Uterus (tissue), 4 donors: ENCODE results near the gene RNF208. TPM values are rescaled to one million over a fixed set of nuclear protein-coding genes. Genes with fewer than 3 reads are reported as not detected.
"Not testable (repeated sequence)": the region's sequence is repeated elsewhere in the genome, so short reads cannot be mapped to it uniquely, and the experiment has no call there.

Source experiments
- DNase-seq, 2 donors: peaks; one replicate each; pipeline ENCODE4 v3.0.0-alpha.2; 2019 to 2020
- H3K27ac ChIP-seq, 2 donors: fragments of 200-600 bp; sonication (generic); 1 replicate in 1 of 2; 2 replicates in 1 of 2; pipeline ENCODE4 v1.5.1; 2016 to 2018
- H3K27me3 ChIP-seq, 2 donors: fragments of 200-600 bp; sonication (generic); one replicate each; pipeline ENCODE4 v1.5.1; 2018 to 2019; ENCODE audit warnings: control low read depth in 1 of 2
- H3K36me3 ChIP-seq, 2 donors: fragments of 200-600 bp; sonication (generic); one replicate each; pipeline ENCODE4 v1.5.1; 2019; ENCODE audit warnings: control low read depth in 1 of 2
- H3K4me1 ChIP-seq, 2 donors: fragments of 200-600 bp; sonication (generic); one replicate each; pipeline ENCODE4 v1.5.1; 2018 to 2019; ENCODE audit warnings: control low read depth in 1 of 2
- H3K4me3 ChIP-seq, 2 donors: fragments of 200-600 bp; sonication (generic); 1 replicate in 1 of 2; 2 replicates in 1 of 2; pipeline ENCODE4 v1.5.1; 2018 to 2019; ENCODE audit warnings: mild to moderate bottlenecking in 1 of 2
- H3K9me3 ChIP-seq, 2 donors: fragments of 200-600 bp; sonication (generic); one replicate each; pipeline ENCODE4 v1.5.1; 2019; ENCODE audit warnings: control low read depth in 1 of 2
- CTCF ChIP-seq, 4 experiments: fragments of 200-600 bp in 2 of 4; fragments of 450-650 bp in 2 of 4; sonication (generic) in 2 of 4; IDR thresholded peaks; one replicate each; pipeline ENCODE4 v1.5.1; 2016 to 2019; ENCODE audit warnings: antibody characterized with exemption in 4 of 4, mild to moderate bottlenecking in 2 of 4, moderate library complexity in 1 of 4
- POLR2A ChIP-seq, 2 donors: fragments of 450-650 bp; IDR thresholded peaks; one replicate each; pipeline ENCODE4 v1.6.1; 2016; ENCODE audit warnings: antibody characterized with exemption in 2 of 2, mild to moderate bottlenecking in 1 of 2, moderate library complexity in 1 of 2
- intact Hi-C: fragments of 100-400 bp; cut with DNase I; formaldehyde crosslinking; loops from one replicate; pipeline ENCODE4 v1.15.1; 2023; ENCODE audit warnings: low total_unique reads
- total RNA-seq, 4 donors: library from RNA; depleted of rRNA in 3 of 4; stranded (reverse); fragments of >200 nt in 3 of 4; gene quantifications; one replicate each; pipeline versions ENCODE4 v1.1.0 to v1.2.4, GENCODE V29; 2014 to 2023
- donor health status: DM: yes; HTN: yes; CAD: no.

RNF208 gene
- total RNA-seq, 4 donors from 2014 or later = 3.7 TPM; not detected in 3

- Histone ChIP-seq H3K27ac (peak overlapping the region; percentile 76 to 93), H3K4me3 (peak overlapping the region; percentile 56 to 70), H3K9me3 (no peaks in the 10 kb centered on the region), H3K4me1 (peaks cover 6 to 9% of the 10 kb centered on the region in 2 donors), H3K36me3 (no peaks in the 10 kb centered on the region), H3K27me3 (no peaks in the 10 kb centered on the region)
- intact Hi-C loops = no loop called here
- peak; percentile 75 to 83 for DNase-seq
- peak in 1 of 2 donors; percentile 30 for TF ChIP-seq POLR2A (IDR thresholded peaks at IDR 0.05)
- peak in 1 of 4 experiments; percentile 1 for TF ChIP-seq CTCF (IDR thresholded peaks at IDR 0.05)
Observed at GRCh38 chr9:137240318-137240840, 18.3 kb upstream of the RNF208 start.

DNA sequence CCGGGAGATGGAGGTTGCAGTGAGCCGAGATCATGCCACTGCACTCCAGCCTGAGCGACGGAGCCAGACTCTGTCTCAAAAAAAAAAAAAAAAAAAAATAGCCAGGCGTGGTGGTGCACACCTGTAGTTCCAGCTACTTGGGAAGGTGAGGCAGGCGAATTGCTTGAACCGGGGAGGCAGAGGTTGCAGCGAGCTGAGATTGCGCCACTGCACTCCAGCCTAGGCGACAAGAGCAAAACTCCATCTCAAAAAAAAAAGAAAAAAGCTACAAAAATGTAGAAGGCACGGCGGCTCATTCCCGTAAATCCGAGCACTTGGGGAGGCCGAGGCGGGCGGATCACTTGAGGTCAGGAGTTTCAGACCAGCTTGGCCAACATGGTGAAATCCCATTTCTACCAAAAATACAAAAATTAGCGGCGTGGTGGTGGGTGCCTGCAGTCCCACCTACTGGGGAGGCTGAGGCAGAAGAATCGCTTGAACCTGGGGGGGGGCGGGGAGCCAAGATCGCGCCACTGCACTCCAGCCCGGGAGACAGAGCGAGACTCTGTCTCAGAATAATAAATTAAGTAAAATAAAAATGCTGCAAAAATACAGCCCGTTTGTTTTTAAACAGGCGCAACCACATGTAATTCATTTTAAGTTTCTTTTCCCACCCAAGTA lies 17.6 kb upstream of the RNF208 start:
- H3K9me3 ChIP-seq, intact Hi-C loops, H3K4me1 ChIP-seq, H3K36me3 ChIP-seq, H3K27me3 ChIP-seq, DNase-seq: not testable (repeated sequence)
- peak overlapping the region; percentile 76 to 93 for H3K27ac ChIP-seq
- peak overlapping the region; percentile 56 to 70 for H3K4me3 ChIP-seq

DNA sequence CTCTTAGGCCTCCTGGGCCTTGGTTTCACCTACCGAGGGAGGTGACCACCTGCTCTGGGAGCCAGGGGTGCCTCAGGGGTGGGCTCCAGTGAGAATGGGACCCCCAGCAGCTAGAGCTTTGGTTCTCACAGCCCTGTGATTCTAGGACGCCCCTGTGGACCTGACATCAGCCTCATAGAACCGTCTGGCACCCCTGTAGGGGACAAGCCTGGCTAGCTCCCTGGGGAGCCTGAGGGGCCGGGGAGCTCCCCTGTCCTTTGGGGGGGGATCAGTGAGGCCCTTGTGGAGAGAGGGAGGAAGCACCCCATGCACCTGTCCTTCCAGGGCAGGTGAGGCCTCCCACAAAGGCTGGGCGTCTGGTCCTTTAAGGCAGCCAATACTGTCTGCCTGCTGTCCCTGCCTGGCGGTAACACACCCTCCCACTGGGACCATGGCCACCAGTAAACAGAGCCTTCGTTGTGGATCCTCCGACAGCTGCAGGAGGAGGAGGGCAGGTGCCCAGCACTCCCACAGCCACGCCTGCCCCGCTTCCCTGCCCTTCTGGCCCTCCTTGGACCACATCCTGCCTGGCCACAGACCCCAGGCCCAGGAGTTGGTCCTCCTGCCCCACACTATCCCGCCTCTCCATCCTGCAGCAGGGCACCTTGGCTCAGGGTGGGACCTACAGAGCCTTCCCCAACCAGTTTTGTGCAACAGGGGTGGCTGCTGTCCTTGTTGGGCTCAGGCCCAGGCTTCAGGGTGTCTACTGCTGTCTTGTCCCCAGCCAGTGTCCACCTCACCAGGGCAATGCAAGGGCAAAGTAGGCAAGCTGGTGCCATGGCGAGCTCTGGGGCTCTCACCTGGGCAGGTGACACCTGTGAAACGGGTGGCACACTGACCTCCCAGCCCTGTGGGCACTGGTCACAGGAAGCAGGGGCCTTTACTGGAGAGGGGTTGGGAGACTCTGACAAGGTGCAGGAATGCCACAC lies 16.0 kb upstream of the RNF208 start:
- no peaks in the 10 kb centered on the region for H3K36me3 ChIP-seq
- H3K27me3 ChIP-seq = peaks cover 0 to under 1% of the 10 kb centered on the region in 2 donors
- H3K4me3 ChIP-seq = no peak overlapping the region
- no peak overlapping the region for H3K27ac ChIP-seq
- peaks cover 5 to 9% of the 10 kb centered on the region in 2 donors for H3K4me1 ChIP-seq
- intact Hi-C loops = no loop called here
- no peaks in the 10 kb centered on the region for H3K9me3 ChIP-seq
- DNase-seq = no peak
- TF ChIP-seq POLR2A (IDR thresholded peaks at IDR 0.05) = no peak
- no peak for TF ChIP-seq CTCF (IDR thresholded peaks at IDR 0.05)

GRCh38 chr9:137236936-137237421 lies 14.9 kb upstream of the RNF208 start:
- Histone ChIP-seq H3K4me3 (no peak overlapping the region), H3K27me3 (peaks cover 0 to 4% of the 10 kb centered on the region in 2 donors), H3K36me3 (no peaks in the 10 kb centered on the region), H3K4me1 (peaks cover 0 to 9% of the 10 kb centered on the region in 2 donors), H3K27ac (peak overlapping the region in 1 of 2 donors; percentile 44), H3K9me3 (no peaks in the 10 kb centered on the region)
- DNase-seq = no peak
- intact Hi-C loops = no loop called here
- no peak for TF ChIP-seq CTCF (IDR thresholded peaks at IDR 0.05)
- no peak for TF ChIP-seq POLR2A (IDR thresholded peaks at IDR 0.05)

GRCh38 chr9:137236238-137236935 lies 14.3 kb upstream of the RNF208 start:
- H3K27ac ChIP-seq = peak overlapping the region in 1 of 2 donors; percentile 44
- H3K4me1 ChIP-seq = peaks cover 0 to 9% of the 10 kb centered on the region in 2 donors
- H3K9me3 ChIP-seq = no peaks in the 10 kb centered on the region
- peak overlapping the region in 1 of 2 donors; percentile 17 for H3K4me3 ChIP-seq
- DNase-seq = peak; percentile 88 to 89
- H3K36me3 ChIP-seq = no peaks in the 10 kb centered on the region
- intact Hi-C loops = no loop called here
- H3K27me3 ChIP-seq = peaks cover 0 to 4% of the 10 kb centered on the region in 2 donors
- peak; percentile 95 to 100 (median 97) for TF ChIP-seq CTCF (IDR thresholded peaks at IDR 0.05)
- no peak for TF ChIP-seq POLR2A (IDR thresholded peaks at IDR 0.05)
